CD14-positive monocyte (primary cell): ENCODE results near the gene G6PC2. TPM values are rescaled to one million over a fixed set of nuclear protein-coding genes. Genes with fewer than 3 reads are reported as not detected.

Experiments used
- DNase-seq, 3 donors: peaks; one replicate each; pipeline ENCODE4 v3.0.0-alpha.2; 2011 to 2022
- H2AFZ ChIP-seq: 2 replicates; pipeline ENCODE4 v1.6.0; 2012; ENCODE audit warnings: mild to moderate bottlenecking, low read depth, low read length, inconsistent platforms; ENCODE audit not compliant: insufficient read depth, poor library complexity, severe bottlenecking
- H3K27ac ChIP-seq, 2 donors: 1 replicate in 1 of 2; 2 replicates in 1 of 2; pipeline ENCODE4 v1.5.1; 2012 to 2013; ENCODE audit warnings: low read length in 2 of 2, control low read depth in 1 of 2, inconsistent platforms in 1 of 2, low read depth in 1 of 2, mild to moderate bottlenecking in 1 of 2
- H3K27me3 ChIP-seq, 2 donors: one replicate each; pipeline versions ENCODE4 v1.6.0 to v1.6.1; 2011 to 2013; ENCODE audit warnings: low read length in 2 of 2; ENCODE audit not compliant: control insufficient read depth in 2 of 2, insufficient read depth in 2 of 2
- H3K36me3 ChIP-seq, 2 donors: replicated peaks in 1 of 2; 1 replicate in 1 of 2; 2 replicates in 1 of 2; pipeline versions ENCODE4 v1.5.1 to v1.6.1; 2012 to 2013; ENCODE audit warnings: low read length in 2 of 2, control low read depth in 1 of 2, inconsistent platforms in 1 of 2, mild to moderate bottlenecking in 1 of 2; ENCODE audit not compliant: insufficient read depth in 2 of 2, control insufficient read depth in 1 of 2
- H3K4me1 ChIP-seq, 2 donors: 1 replicate in 1 of 2; 2 replicates in 1 of 2; pipeline versions ENCODE4 v1.5.1 to v1.6.1; 2012 to 2013; ENCODE audit warnings: low read length in 2 of 2, control low read depth in 1 of 2, inconsistent platforms in 1 of 2, mild to moderate bottlenecking in 1 of 2, moderate library complexity in 1 of 2; ENCODE audit not compliant: insufficient read depth in 2 of 2, control insufficient read depth in 1 of 2
- H3K4me2 ChIP-seq: replicated peaks from 2 replicates; pipeline ENCODE3; 2012; ENCODE audit warnings: low read length, moderate library complexity, mild to moderate bottlenecking; ENCODE audit not compliant: poor library complexity, severe bottlenecking; ENCODE audit errors: extremely low read depth
- H3K4me3 ChIP-seq, 3 experiments: fragments of 200-600 bp in 1 of 3; sonication (generic) in 1 of 3; replicated peaks in 1 of 3; 1 replicate in 2 of 3; 2 replicates in 1 of 3; pipeline ENCODE4 v1.5.1; 2011 to 2013; ENCODE audit warnings: low read length in 3 of 3, mild to moderate bottlenecking in 3 of 3, control low read depth in 2 of 3, low read depth in 2 of 3, inconsistent platforms in 1 of 3, moderate library complexity in 1 of 3
- H3K79me2 ChIP-seq: 2 replicates; pipeline ENCODE4 v1.6.0; 2012; ENCODE audit warnings: mild to moderate bottlenecking, control low read depth, inconsistent platforms, low read length, moderate library complexity; ENCODE audit not compliant: insufficient read depth
- H3K9ac ChIP-seq: 2 replicates; pipeline ENCODE4 v1.6.0; 2017; ENCODE audit warnings: low read length, mild to moderate bottlenecking; ENCODE audit not compliant: insufficient read depth, poor library complexity, severe bottlenecking
- H3K9me3 ChIP-seq, 2 donors: replicated peaks in 1 of 2; 1 replicate in 1 of 2; 2 replicates in 1 of 2; pipeline versions ENCODE4 v1.5.1 to v1.6.1; 2012 to 2013; ENCODE audit warnings: low read length in 2 of 2, control low read depth in 1 of 2; ENCODE audit not compliant: control insufficient read depth in 1 of 2, insufficient read depth in 1 of 2
- H4K20me1 ChIP-seq: 2 replicates; pipeline ENCODE4 v1.6.0; 2012; ENCODE audit warnings: mild to moderate bottlenecking, low read length, control low read depth, moderate library complexity; ENCODE audit not compliant: insufficient read depth
- H3K27ac Mint-ChIP-seq, 7 donors: one replicate each; pipeline ENCODE4 v1.8.0; 2020; ENCODE audit warnings: mild to moderate bottlenecking in 7 of 7, mixed read lengths in 7 of 7, moderate library complexity in 6 of 7, inconsistent platforms in 2 of 7
- H3K27me3 Mint-ChIP-seq, 3 donors: one replicate each; pipeline ENCODE4 v1.8.0; 2021 to 2022; ENCODE audit warnings: low read depth in 3 of 3, mild to moderate bottlenecking in 3 of 3, mixed read lengths in 3 of 3, moderate library complexity in 3 of 3, inconsistent platforms in 1 of 3
- H3K36me3 Mint-ChIP-seq, 2 donors: one replicate each; pipeline ENCODE4 v1.8.0; 2020; ENCODE audit warnings: mixed read lengths in 2 of 2, inconsistent platforms in 1 of 2, mild to moderate bottlenecking in 1 of 2
- H3K4me1 Mint-ChIP-seq: one replicate; pipeline ENCODE4 v1.8.0; 2020; ENCODE audit warnings: mild to moderate bottlenecking, mixed read lengths
- H3K4me3 Mint-ChIP-seq, 2 donors: one replicate each; pipeline ENCODE4 v1.8.0; 2020; ENCODE audit warnings: mild to moderate bottlenecking in 2 of 2, mixed read lengths in 2 of 2, moderate library complexity in 1 of 2
- H3K9me3 Mint-ChIP-seq, 7 donors: one replicate each; pipeline ENCODE4 v1.8.0; 2020 to 2022; ENCODE audit warnings: mixed read lengths in 7 of 7, mild to moderate bottlenecking in 6 of 7, moderate library complexity in 6 of 7, inconsistent platforms in 2 of 7
- WGBS: methylation state at CpG from one replicate; pipeline ENCODE4 v1.1.5; 2013; ENCODE audit warnings: missing lambda C conversion rate; ENCODE audit not compliant: insufficient coverage; 5-methylcytosine and 5-hydroxymethylcytosine counted together
- intact Hi-C, 2 donors: fragments of 100-400 bp; cut with micrococcal nuclease; formaldehyde crosslinking; loops; one replicate each; pipeline versions ENCODE4 v1.15.0 to v1.15.1; 2023
- polyA plus RNA-seq, 3 donors: library from polyadenylated mRNA; depleted of rRNA in 1 of 3; unstranded in 2 of 3; stranded (reverse) in 1 of 3; fragments of 300-500 nt in 2 of 3; fragments of >200 nt in 1 of 3; fragmentation: Illumina TruSeq in 2 of 3; gene quantifications; 1 replicate in 2 of 3; 2 replicates in 1 of 3; pipeline ENCODE4 v1.2.3, GENCODE V29; 2012 to 2021
- TF ChIP-seq, protein P1 (sequence below): fragments of 200-600 bp; IDR thresholded peaks from one replicate; pipeline ENCODE4 v1.8.0; 2022; ENCODE audit warnings: antibody characterized with exemption, mild to moderate bottlenecking

G6PC2 gene
- polyA plus RNA-seq, 3 donors: not detected

DNA sequence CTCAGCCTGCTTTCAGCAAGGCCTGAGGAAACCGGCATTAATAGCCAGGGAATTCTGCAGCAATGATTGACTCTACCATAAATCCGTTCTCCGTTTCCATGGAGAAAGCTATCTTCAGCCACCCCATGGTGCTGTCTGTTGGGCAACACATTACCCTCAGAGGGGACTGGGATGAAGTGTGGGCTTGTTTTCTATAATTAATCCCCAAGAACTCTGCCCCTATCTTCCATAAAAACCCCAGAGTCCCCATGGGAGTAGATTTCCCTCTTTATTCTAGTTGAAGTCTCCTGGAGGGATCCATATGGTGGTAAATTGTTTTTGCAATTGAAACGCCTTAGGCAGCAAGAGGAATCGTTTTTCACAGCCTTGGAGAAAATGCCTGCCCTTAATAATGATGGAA is 9.2 kb downstream of the G6PC2 start:
- intact Hi-C loops: no loop called here
- H3K36me3 Mint-ChIP-seq: no peaks in the 10 kb centered on the region

DNA sequence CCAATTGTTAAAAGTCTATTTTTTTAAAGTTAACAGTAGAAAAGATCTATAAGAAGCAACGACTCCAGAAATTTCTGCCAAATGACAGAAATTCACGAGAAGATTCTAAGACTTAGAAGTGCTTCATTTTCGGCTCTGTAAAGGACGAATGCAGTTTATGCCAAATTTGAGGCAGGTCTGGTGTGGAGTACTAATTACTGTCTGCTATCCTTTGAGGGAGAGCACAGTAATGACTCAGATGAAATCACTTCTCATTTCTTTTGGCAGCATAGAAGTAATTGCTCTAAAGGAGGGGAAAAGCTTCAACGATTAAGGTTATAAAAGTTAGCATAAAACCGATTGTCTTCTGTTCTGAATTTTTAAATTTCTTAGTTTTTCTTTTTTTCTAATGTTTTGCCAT is 11.4 kb downstream of the G6PC2 start:
- no peaks in the 10 kb centered on the region for H3K9me3 ChIP-seq
- Mint-ChIP-seq H3K27me3 (peaks cover 7 to 17% (median 9%) of the 10 kb centered on the region in 3 donors), H3K4me1 (peaks cover 15% of the 10 kb centered on the region), H3K36me3 (no peaks in the 10 kb centered on the region), H3K4me3 (peak overlapping the region; percentile 69 to 87), H3K27ac (peak overlapping the region in 1 of 7 donors; percentile 41), H3K9me3 (peaks cover 0 to 2% (median 0%) of the 10 kb centered on the region in 7 donors)
- peak overlapping the region; percentile 59 for H3K4me2 ChIP-seq
- H3K4me1 ChIP-seq: peaks cover 5 to 6% of the 10 kb centered on the region in 2 donors
- intact Hi-C loops: no loop called here
- H3K27ac ChIP-seq: no peak overlapping the region
- H4K20me1 ChIP-seq: no peaks in the 10 kb centered on the region
- peaks cover 2 to 3% of the 10 kb centered on the region in 2 donors for H3K27me3 ChIP-seq
- no peak for DNase-seq
- H3K4me3 ChIP-seq: peak overlapping the region in 1 of 3 experiments; percentile 54
- H2AFZ ChIP-seq: no peak overlapping the region
- WGBS: 60% methylated on average over 3 of the region's 6 CpGs
- no peak overlapping the region for H3K9ac ChIP-seq
- H3K36me3 ChIP-seq: no peaks in the 10 kb centered on the region
- H3K79me2 ChIP-seq: no peaks in the 10 kb centered on the region
- TF ChIP-seq, protein P1, sequence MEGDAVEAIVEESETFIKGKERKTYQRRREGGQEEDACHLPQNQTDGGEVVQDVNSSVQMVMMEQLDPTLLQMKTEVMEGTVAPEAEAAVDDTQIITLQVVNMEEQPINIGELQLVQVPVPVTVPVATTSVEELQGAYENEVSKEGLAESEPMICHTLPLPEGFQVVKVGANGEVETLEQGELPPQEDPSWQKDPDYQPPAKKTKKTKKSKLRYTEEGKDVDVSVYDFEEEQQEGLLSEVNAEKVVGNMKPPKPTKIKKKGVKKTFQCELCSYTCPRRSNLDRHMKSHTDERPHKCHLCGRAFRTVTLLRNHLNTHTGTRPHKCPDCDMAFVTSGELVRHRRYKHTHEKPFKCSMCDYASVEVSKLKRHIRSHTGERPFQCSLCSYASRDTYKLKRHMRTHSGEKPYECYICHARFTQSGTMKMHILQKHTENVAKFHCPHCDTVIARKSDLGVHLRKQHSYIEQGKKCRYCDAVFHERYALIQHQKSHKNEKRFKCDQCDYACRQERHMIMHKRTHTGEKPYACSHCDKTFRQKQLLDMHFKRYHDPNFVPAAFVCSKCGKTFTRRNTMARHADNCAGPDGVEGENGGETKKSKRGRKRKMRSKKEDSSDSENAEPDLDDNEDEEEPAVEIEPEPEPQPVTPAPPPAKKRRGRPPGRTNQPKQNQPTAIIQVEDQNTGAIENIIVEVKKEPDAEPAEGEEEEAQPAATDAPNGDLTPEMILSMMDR: no peak

More for the DNA sequence above, 9.2 kb downstream of the G6PC2 start:
- Histone ChIP-seq H3K4me3 (no peak overlapping the region), H3K27ac (no peak overlapping the region), H3K9ac (no peak overlapping the region), H3K9me3 (no peaks in the 10 kb centered on the region), H4K20me1 (no peaks in the 10 kb centered on the region), H2AFZ (no peak overlapping the region), H3K36me3 (no peaks in the 10 kb centered on the region), H3K4me2 (no peak overlapping the region), H3K27me3 (peaks cover 2 to 3% of the 10 kb centered on the region in 2 donors), H3K79me2 (no peaks in the 10 kb centered on the region), H3K4me1 (peaks cover 5 to 6% of the 10 kb centered on the region in 2 donors)
- TF ChIP-seq, protein P1: no peak
- Mint-ChIP-seq H3K27me3 (peaks cover 9 to 17% (median 9%) of the 10 kb centered on the region in 3 donors), H3K9me3 (peaks cover 0 to 2% (median 0%) of the 10 kb centered on the region in 7 donors), H3K4me3 (no peak overlapping the region), H3K27ac (no peak overlapping the region), H3K4me1 (peaks cover 15% of the 10 kb centered on the region)
- DNase-seq: no peak
- no CpG with 5 or more reads among the region's 5 CpGs for WGBS
